Gastrocnemius medialis (tissue), 4 donors: ENCODE measurements around the gene ZNF507.

Source experiments
- CTCF ChIP-seq, 5 experiments: fragments of 450-650 bp in 3 of 5; fragments of 200-600 bp in 2 of 5; sonication (generic) in 2 of 5; IDR thresholded peaks in 4 of 5; conservative IDR thresholded peaks in 1 of 5; 1 replicate in 4 of 5; 2 replicates in 1 of 5; pipeline ENCODE4 v1.5.1; 2016 to 2019; ENCODE audit warnings: antibody characterized with exemption in 5 of 5, mild to moderate bottlenecking in 3 of 5, moderate library complexity in 3 of 5
- POLR2A ChIP-seq, 2 donors: fragments of 450-650 bp; IDR thresholded peaks; one replicate each; pipeline ENCODE4 v1.6.1; 2017; ENCODE audit warnings: antibody characterized with exemption in 2 of 2, mild to moderate bottlenecking in 2 of 2, moderate library complexity in 2 of 2

GRCh38 chr19:32349051-32349450 is 3.6 kb downstream of the ZNF507 start:
- no peak for TF ChIP-seq POLR2A (IDR thresholded peaks at IDR 0.05)
- no peak for TF ChIP-seq CTCF (IDR thresholded peaks at IDR 0.05 in 4 of 5, conservative IDR thresholded peaks at IDR 0.05 in 1 of 5)
